GM18867 (cell line): Measurements from ENCODE around the gene PREB.

Experiments used
- ATAC-seq: cut with Tn5 transposase; IDR thresholded peaks from one replicate; pipeline ENCODE4 v1.9.1; 2021; ENCODE audit warnings: mild to moderate bottlenecking, moderate library complexity; ENCODE audit not compliant: unreplicated experiment

Gene PREB

DNA sequence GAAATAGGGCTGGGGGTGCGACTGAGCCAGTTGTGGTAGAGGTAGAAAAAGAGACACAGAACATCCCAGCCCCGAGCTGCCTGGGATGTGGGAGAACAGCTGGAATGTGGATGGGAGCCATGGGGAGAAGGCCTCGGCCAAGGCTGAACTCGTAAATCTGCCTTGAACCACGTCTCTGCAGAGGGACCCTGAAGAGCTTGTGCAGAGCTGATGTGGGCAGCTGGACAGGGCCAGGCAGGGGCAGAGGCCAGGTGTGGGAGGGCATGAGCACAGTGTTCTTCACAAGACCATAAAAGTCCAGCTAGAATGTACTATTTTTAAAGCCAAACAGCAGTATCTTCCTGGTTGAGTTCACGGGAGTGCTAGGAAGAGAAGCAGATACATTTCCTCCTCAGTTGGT is 20.1 kb upstream of the PREB start:
- ATAC-seq: no peak

DNA sequence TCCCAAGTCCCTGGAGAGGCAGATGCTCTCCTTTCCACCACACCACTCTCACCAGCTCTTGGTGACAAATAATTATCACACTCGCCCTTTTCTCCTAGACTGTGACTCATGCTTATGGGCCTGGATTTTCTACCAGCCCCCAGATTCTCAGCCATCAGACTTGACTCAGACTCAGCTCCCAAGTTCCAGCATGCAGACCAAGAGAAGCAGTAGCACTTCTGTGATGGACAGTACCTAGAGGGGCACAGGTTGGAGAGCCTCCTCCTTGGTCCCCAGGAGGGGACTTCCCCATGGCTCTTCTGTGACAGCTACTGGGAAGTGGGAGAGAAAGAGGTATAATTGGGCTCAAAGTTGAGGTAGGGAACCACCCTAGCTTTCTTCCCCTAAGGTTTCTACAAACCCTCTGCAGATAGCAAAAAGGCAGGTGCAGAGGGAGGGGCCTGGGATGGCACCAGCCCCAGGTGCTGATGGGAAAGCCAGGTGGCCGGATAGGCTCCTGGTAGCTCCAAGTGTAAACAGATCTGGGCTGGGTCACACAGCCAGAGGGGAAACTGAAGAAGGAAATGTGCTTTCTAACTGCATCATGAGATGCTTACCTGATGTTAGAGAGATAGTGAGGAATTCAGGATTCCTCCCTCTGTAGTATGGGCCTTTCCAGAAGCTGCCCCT is 18.5 kb upstream of the PREB start:
- no peak for ATAC-seq

DNA sequence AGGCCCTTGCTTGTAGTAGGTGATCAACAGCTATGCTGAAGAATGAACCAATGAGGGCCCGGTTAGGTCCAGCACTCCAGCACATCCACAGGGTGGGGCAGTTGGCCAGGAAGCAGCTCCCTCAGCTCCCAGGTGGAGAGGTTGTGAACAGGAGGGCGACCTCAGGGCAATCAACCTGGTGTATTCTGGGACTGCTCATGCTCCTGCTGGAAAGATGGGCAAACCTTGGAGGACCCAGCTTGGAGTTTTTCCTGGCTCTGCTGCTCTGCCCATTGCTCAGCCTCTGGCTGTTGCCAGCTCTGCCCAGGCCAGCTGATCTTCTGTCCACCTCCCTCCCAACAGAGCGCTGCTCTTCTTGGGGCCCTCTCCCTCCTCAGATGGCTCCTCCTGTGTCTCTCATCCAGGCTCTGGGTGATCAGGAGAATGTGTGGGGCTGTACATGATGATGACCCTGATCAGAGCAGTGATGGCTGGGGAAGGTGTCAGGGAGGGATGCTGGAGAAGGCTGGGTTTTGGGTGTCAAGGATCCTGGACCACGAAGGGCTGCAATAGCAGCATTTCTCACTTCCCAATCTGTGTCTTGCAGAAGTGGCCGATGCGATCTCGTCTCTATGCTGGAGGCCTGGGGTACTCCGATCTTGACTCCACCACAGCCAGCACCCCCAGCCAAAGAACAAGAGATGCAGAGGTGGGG is 17.8 kb upstream of the PREB start:
- ATAC-seq: no peak

DNA sequence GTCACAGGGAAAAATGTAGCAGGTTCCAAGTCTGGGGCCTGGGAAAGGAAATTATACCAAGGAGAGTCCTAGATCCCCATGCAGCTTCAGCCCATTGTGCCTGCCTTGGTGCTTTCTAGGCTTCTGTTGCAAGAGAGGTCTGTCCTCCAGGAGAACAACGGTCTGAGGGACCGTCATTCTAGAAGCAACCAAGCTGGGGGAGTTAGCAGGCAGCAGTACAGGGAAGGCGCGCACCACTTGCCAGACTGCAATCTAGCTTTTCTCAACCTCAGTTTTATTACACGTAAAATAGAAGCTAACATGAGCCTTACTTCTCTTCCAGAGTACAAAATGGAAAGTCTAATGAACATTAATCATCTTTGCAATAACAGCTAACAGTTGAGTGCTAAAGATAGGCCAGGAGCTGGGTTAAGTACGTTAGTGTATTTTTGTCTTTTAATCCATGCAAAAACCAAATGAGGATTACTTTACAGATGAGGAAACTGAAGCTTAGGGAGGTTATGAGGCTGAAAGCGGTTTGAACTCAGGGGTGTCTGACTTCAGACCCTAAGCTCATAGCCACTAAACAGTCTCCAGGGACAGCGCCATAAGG is 16.3 kb upstream of the PREB start:
- no peak for ATAC-seq

DNA sequence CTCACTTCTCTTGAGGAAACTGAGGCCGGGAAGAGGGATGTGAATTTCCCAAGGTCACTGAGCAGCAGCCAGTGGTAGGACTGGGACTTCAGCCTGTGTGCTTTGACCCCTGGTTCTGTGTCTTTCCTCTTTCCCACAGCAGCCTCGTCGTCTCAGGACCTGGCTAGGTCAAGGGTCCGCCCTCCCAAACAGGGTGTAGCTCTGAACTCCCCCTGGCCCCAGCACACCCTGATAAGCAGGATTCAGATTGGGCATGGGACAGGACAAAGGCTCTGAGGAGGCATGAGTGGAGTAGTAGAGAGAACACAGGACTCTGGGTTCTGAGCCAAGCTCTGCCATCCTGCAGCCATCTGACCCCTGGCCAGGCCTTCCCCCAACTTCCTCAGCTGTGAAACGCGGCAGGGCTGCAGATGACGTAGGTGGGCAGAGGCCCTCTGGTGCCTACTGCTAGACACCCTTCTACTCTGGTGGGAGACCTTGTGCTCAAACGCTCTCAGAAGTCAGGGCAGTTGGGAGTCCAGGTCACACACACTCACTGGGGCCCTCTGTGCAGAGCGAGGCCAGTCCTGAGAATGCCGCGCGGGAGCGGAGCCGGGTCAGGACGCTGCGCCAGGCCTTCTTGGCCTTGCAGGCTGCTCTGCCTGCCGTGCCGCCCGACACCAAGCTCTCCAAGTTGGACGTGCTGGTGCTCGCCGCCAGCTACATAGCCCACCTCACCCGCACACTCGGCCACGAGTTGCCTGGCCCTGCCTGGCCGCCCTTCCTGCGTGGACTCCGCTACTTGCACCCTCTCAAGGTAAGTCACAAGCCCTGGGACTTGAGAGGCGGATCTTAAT is 15.4 kb upstream of the PREB start:
- no peak for ATAC-seq

DNA sequence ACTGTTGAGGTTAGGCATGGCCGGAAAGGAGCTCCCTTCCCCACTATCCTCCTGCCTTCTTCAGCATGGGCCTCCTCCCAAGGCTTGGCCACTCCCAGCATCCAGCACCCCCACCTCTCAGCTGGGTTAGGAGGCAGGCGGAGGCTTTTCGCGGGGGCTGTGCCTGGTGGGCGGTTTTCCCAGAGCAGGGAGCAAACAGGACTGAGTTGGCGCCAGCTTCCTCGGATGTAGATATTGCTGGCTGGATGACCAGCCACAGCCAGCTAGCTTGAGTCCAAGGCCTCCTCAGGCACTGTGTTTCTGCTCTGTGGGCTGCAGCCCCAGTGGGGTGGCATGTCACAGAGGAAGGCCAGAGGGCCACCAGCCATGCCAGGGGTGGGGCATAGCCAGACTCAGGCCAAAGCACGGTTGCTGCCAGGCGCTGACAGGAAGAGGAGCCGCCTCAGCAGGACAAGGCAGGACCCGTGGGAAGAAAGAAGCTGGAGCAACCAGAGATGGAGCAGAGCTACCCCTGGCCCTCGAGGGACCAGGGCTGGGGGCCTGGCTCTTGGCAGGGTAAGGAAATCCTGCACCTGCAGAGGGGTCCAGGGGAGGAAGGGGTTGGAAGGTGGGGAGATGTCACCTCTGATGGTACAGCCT is 14.5 kb upstream of the PREB start, which contains the start of gene TCF23:
Gene TCF23 (plus strand): TSS at position 204 of the 639 bp plus-strand sequence. CDS start 130 bp downstream, at position 334.
- ATAC-seq: no peak

DNA sequence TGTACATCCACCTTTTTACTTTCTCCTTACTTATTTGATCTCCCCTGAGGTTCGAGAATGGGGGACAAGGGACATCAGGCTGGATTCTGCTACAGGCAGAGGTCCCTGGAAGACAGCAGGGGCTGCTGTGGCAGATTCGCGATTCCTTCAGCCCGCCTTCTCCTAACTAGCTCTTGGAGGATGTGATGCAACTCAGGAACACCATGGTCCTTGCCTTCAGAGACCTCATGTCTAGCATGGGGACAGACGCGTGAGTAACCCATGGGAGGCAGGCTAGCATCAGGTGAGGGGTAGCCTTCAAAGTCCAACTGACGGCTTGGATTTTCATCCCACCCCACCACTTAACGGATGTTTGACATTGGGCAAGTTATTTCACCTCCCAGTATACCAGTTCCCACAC is 13.5 kb upstream of the PREB start:
- ATAC-seq: no peak

DNA sequence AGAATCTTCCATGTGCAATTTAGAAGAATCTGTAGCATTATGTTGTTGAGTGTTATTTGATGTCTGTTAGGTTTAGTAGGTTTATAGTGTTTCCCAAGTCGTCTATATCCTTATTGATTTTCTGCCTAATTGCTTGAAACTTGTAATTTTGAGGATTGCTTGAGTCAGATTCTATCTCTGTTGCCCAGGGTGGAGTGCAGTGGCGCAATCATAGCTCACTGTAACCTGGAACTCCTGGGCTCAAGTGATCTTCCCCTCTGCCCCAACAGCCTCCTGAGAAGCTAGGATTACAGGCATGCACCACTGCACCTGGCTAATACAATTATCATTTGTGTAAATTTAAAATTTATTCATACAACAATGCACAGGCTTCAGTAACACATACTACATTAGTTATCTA is 11.2 kb upstream of the PREB start:
- ATAC-seq: no peak

DNA sequence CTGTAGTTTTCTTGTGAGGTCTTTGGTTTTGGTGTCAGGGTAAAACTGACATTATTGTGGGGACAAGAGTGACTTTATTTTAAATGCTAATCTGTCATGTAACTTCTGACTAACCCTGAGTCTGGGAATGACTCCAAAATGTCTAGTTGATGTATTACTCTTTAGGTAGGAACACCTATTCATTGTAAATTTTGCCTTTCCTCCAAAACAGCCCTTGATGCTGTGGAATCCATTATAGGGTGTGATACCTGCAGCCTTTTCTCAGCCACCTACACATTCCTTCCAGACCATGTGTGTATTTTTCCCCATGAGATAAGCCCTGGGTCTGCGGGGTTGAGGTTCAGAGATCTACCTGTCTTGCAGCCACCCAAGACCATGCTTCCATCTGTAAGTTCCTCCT is 8.8 kb upstream of the PREB start:
- no peak for ATAC-seq

DNA sequence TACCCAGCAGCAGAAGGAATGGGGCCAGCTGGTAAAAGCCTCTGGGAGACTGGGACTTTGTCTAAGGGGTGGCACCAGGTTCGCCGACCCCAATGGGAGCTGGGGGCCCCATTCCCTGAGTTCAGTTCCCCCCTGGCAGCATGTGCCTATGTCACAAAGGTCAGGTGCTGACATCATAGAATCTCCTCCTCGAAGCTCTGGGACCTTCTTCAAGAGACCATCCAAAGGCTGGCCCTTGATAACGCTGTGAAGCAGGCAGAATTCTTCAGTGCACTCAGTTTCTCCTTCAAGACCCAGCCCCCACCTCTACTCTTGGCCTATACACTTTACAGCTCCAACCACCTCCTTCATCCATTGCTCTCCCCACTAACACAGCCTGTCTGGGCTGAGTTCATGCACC is 4.9 kb upstream of the PREB start, which contains the start of gene PRR30:
Gene PRR30 (minus strand): TSS at position 101 of the 400 bp plus-strand sequence. CDS start 1,081 bp downstream, outside the sequence.
- ATAC-seq: no peak

DNA sequence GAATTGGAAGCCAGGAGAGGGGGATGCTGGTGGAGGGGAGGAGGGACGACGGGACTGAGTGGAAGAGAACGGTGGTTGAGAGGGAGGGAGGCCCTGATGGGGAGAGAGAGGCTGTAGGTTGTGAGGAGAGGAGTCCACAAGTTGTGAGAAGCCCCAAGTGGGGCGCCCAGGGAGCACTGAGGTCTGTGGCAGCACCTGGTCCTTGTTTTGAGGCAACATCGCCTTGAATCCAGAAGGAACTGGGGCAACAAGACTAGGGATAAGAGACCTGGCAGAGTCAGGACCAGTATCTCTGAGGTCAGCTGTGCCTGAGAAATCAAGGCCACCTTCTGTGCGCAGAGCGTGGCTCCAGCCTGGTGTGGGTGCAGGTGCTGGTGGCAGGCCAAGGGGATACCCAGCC is 3.7 kb upstream of the PREB start:
- no peak for ATAC-seq

DNA sequence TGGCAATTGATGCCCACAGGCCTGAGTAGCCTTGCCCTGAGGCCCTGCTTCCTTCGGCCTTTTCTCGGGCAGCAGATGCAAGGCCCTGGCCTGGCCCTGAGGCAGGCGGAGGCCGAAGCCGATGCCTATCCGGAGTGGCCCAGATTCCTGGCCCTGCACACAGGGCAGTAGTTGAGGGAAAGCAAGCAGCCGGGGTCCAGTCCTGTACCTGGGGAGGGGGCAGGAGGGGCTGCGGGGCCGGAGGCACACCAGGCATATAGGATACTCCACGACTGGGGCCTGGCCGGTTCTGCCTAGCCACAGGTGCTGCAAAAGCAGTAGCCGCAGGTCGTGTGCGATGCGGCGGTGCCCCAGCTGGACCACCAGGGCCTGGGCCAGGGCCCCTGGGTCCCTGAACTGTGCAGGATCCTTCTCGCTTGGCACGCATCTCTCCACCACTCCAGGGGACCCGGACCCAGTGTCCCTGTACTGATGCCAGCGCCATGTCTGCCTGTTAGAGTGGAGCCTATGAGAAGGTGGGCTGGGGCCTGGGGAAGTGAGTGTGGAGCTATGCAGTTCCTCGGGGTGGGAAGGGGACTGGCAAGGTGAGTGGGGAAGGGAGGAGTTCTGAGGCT is 3.0 kb upstream of the PREB start:
- no peak for ATAC-seq

DNA sequence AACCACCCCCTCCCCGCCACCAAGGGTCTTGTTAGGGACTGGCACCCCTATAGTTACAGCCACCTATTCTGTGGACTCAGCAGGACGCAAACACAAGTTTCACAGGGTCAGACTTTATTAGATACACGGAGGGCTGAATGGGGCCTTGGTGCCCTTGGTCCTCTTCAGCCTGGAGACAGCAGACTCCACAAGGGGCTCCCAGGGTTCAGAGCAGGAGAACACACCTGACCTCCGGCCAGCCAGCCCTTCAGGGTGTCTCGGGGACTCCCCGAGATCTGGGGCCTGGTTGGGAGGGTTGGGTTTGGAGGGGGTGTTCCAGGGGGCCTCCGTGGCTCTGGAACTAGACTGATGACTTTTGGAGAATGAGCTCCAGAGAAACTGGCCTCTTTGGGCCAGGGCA is 2.3 kb upstream of the PREB start:
- no peak for ATAC-seq

DNA sequence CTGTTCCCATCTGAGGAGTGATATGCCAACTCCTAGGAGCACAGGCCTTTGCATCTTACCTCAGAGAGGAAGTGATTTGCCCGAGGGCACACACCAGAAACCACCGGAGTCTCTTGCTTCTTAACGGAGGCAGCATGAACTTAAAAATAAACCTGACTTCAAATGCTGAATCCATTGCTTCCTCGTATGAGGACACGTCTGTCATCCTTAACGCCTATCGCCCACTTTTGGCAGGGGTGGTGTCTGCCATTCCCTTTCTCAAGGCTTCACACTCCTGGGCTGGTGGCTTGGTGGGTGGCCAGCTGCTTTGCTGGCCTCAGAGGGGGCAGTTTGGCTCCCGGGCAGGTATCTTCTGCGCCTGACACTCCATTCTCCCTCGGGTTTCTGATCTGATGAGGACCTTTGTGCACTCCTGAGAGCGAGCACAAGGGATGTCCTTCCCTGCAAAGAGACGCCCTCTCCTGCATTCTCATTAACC is 1.1 kb upstream of the PREB start:
- ATAC-seq: no peak

DNA sequence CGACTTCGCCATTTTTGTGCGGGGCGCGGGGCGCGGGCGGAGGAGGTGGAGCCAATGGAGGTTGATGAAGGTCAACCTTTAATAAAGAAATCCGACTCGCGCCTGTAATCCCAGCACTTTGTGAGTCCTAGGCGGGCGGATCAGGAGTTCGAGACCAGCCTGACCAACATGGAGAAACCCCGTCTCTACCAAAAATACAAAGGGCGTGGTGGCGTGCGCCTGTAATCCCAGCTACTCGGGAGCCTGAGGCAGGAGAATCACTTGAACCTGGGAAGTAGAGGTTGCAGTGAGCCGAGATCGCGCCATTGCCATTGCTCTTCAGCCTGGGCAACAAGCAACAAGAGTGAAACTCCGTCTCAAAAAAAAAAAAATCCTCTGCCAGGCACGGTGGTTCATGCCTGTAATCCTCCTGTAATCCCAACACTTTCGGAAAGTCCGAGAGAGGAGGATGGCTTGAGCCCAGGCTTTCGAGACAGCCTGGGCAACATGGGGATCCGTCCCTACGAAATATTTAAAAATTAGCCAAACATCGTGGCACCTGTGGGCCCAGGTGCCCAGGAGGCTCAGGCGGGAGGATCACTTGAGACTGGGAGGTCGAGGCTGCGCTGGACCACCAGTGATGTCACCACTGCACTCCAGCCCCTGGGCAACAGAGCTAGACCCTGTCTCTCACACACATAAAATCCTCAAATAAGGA is 493 bp upstream of the PREB start:
- no peak for ATAC-seq

DNA sequence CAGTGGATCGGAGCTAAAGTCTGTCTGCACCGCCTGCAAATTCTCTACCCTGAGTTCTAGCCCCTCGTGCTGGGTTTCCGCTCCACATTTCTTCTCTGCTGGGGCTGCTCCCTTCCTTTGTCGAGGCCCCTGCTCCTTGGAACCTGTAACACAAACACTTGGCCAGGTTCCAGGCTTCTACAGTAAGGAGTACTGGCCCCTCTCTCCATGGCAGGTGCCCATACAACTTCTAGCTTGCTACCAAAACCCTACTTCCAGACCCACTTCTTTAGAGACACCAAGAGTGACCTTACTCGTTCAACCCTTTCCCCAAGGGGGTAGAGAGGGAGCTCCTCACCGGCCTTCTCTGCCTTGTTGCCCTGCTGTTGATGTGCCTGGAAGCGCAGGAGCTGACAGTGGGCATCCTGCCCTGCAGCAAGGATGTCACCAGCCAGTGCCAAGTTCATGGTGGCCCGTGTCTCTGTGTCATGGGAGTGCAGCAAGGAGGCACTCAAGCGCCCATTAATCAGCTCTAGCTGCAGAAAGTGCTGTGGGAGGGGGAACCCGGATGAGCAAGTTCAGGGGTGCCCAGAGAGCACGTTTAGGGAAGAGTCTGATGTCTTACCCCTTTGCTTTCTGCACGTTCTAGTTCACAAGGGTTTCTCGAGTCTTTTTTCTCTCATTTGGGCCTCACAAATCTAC is 1.1 kb downstream of the PREB start:
- no peak for ATAC-seq

DNA sequence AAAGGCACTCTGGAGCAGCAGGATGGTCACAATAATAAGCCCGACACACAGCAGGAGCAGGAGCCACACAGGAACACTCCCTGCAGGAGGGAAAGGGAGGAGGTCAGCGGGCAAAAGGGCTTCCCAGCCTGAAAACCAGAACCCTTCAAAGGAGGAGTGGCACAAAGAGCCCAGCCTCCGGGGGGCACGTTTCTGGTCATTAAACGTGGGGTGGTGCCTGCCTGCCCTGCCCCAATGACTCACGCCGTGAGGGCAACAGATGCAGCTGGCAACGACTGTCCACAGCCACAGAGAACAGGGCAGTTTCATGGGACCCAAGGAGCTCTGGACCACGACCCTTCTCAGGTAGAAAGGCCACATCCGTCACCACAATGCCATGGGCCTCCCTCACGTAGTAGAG is 3.0 kb downstream of the PREB start:
- ATAC-seq: no peak

DNA sequence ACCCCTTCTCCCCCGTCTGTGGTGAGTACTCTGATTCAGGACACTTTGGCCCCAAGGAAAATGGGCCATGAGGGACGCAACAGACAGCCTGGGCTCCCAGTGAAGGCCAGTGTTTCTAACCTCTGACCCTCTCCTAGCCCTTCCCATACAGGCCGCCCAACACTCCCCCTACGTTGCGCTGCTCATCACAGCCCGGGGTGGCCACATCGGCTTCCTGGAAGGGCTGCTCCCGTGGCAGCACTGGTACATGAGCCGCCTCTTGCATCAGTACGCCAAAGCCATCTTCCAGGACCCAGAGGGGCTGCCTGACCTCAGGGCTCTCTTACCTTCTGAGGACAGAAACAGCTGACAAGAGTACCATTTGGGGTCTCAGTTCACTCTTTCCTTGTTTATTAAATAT is 4.0 kb downstream of the PREB start:
- no peak for ATAC-seq
